GM12878 (cell line): ENCODE results near the gene CHD9. TPM values are rescaled to one million over a fixed set of nuclear protein-coding genes. Genes with fewer than 3 reads are reported as not detected.

ENCODE experiments used
- CBFB ChIP-seq: IDR thresholded peaks from 2 replicates; pipeline ENCODE4 v1.6.1; 2016; ENCODE audit warnings: antibody characterized with exemption, low read depth
- FOXM1 ChIP-seq: IDR thresholded peaks from 2 replicates; pipeline ENCODE4 v1.6.1; 2012; ENCODE audit warnings: low read depth, mild to moderate bottlenecking, inconsistent platforms, low read length, moderate library complexity
- MYB ChIP-seq: fragments of 150-350 bp; IDR thresholded peaks from 2 replicates; pipeline ENCODE4 v1.6.1; 2014; ENCODE audit warnings: mild to moderate bottlenecking, low read depth, low read length, borderline replicate concordance
- PRDM15 ChIP-seq: fragments of 450-650 bp; formaldehyde crosslinking; IDR thresholded peaks from 2 replicates; pipeline ENCODE4 v1.4.0; 2020; ENCODE audit warnings: mild to moderate bottlenecking, moderate library complexity
- RAD51 ChIP-seq: fragments of 450-650 bp; IDR thresholded peaks from 2 replicates; pipeline ENCODE4 v1.6.1; 2016; ENCODE audit warnings: moderate library complexity, mild to moderate bottlenecking, inconsistent platforms
- TAF1 ChIP-seq: IDR thresholded peaks from 2 replicates; pipeline ENCODE4 v1.6.1; 2011; ENCODE audit warnings: mild to moderate bottlenecking, low read depth, low read length, borderline replicate concordance
- polyA plus RNA-seq, 11 experiments: library from polyadenylated mRNA; depleted of rRNA in 4 of 11; unstranded in 6 of 11; stranded (reverse) in 5 of 11; fragments of >200 nt; fragmentation: Nextera tagmentation in 4 of 11; fragmentation: Illumina TruSeq in 1 of 11; extraction: Ambion mirVana in 4 of 11; extraction: Trizol in 1 of 11; gene quantifications; 1 replicate in 1 of 11; 2 replicates in 10 of 11; pipeline versions ENCODE4 v1.2.1 to v1.2.3, GENCODE V29; 2011 to 2016; ENCODE audit warnings: inconsistent platforms in 2 of 11, missing spikeins in 2 of 11, low read depth in 1 of 11
- total RNA-seq, 4 experiments: library from RNA; depleted of rRNA in 3 of 4; stranded (reverse); fragments of >200 nt in 3 of 4; fragmentation: Illumina TruSeq in 1 of 4; extraction: Trizol in 1 of 4; gene quantifications; 2 replicates each; pipeline versions ENCODE4 v1.2.1 to v1.2.3, GENCODE V29; 2013 to 2021
- TF ChIP-seq, protein P1 (sequence below): fragments of 450-650 bp; IDR thresholded peaks from 2 replicates; pipeline ENCODE4 v1.6.1; 2017; ENCODE audit warnings: low read depth, mild to moderate bottlenecking, moderate library complexity
- TF ChIP-seq, protein P2 (sequence below): fragments of 450-650 bp; IDR thresholded peaks from 2 replicates; pipeline ENCODE4 v1.6.1; 2018; ENCODE audit warnings: borderline replicate concordance, mild to moderate bottlenecking; ENCODE audit not compliant: partially characterized antibody

Gene CHD9
- total and polyA plus RNA-seq, 10 of the 15 experiments (the other 5 are each of a cell fraction or from before 2014, with no cell fraction given): 29.2 to 95.7 (median 54.3) TPM

DNA sequence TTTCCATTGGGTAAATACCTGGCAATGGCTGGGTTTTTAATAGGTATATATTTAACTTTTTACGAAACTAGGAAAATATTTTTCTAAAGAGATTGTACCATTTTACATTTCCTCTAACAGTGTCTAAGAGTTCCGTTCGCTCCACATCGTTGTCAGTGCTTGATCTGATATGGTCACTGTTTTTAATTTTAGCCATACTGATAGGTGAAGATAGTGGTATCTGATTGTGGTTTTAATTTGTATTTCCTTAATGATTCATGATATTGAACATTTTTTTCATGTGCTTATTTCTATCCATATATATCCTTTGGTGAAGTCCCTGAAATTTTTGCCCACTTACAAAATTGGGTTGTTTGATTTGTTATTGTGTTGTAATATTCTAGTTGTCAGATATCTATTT is 117.7 kb downstream of the CHD9 start (continued):
- no peak for TF ChIP-seq PRDM15 (CRISPR knock-in tag)
- no peak for TF ChIP-seq CBFB
- no peak for TF ChIP-seq RAD51
- TF ChIP-seq TAF1: no peak
- no peak for TF ChIP-seq MYB
- no peak for TF ChIP-seq FOXM1
- TF ChIP-seq, protein P1, sequence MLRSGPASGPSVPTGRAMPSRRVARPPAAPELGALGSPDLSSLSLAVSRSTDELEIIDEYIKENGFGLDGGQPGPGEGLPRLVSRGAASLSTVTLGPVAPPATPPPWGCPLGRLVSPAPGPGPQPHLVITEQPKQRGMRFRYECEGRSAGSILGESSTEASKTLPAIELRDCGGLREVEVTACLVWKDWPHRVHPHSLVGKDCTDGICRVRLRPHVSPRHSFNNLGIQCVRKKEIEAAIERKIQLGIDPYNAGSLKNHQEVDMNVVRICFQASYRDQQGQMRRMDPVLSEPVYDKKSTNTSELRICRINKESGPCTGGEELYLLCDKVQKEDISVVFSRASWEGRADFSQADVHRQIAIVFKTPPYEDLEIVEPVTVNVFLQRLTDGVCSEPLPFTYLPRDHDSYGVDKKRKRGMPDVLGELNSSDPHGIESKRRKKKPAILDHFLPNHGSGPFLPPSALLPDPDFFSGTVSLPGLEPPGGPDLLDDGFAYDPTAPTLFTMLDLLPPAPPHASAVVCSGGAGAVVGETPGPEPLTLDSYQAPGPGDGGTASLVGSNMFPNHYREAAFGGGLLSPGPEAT: no peak
- TF ChIP-seq, protein P2, sequence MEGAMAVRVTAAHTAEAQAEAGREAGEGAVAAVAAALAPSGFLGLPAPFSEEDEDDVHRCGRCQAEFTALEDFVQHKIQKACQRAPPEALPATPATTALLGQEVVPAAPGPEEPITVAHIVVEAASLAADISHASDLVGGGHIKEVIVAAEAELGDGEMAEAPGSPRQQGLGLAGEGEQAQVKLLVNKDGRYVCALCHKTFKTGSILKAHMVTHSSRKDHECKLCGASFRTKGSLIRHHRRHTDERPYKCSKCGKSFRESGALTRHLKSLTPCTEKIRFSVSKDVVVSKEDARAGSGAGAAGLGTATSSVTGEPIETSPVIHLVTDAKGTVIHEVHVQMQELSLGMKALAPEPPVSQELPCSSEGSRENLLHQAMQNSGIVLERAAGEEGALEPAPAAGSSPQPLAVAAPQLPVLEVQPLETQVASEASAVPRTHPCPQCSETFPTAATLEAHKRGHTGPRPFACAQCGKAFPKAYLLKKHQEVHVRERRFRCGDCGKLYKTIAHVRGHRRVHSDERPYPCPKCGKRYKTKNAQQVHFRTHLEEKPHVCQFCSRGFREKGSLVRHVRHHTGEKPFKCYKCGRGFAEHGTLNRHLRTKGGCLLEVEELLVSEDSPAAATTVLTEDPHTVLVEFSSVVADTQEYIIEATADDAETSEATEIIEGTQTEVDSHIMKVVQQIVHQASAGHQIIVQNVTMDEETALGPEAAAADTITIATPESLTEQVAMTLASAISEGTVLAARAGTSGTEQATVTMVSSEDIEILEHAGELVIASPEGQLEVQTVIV: no peak
